ENCODE measurements around the gene NMUR1.

- TF ChIP-seq, protein P1, sequence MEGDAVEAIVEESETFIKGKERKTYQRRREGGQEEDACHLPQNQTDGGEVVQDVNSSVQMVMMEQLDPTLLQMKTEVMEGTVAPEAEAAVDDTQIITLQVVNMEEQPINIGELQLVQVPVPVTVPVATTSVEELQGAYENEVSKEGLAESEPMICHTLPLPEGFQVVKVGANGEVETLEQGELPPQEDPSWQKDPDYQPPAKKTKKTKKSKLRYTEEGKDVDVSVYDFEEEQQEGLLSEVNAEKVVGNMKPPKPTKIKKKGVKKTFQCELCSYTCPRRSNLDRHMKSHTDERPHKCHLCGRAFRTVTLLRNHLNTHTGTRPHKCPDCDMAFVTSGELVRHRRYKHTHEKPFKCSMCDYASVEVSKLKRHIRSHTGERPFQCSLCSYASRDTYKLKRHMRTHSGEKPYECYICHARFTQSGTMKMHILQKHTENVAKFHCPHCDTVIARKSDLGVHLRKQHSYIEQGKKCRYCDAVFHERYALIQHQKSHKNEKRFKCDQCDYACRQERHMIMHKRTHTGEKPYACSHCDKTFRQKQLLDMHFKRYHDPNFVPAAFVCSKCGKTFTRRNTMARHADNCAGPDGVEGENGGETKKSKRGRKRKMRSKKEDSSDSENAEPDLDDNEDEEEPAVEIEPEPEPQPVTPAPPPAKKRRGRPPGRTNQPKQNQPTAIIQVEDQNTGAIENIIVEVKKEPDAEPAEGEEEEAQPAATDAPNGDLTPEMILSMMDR (optimal IDR thresholded peaks at IDR 0.05 in 1 of 3, IDR thresholded peaks at IDR 0.05 in 1 of 3, conservative IDR thresholded peaks at IDR 0.05 in 1 of 3; ENCODE audit: extremely low read depth in 1 of 3, insufficient read depth in 2 of 3, low read length in 3 of 3): no peak
- TF ChIP-seq EZH2 (IDR thresholded peaks at IDR 0.05; ENCODE audit: low read length): no peak
Observed at GRCh38 chr2:231568785-231569435, 38.7 kb upstream of the NMUR1 start.

Measured in keratinocyte (primary cell).